Activated T-cell treated with anti-CD3 and anti-CD28 coated beads, Interleukin-2, amount 50 U/mL, for 4 hours (primary cell): Measurements from ENCODE around the gene AVL9. TPM values are rescaled to one million over a fixed set of nuclear protein-coding genes. Genes with fewer than 3 reads are reported as not detected.
"Not testable (repeated sequence)": the region's sequence is repeated elsewhere in the genome, so short reads cannot be mapped to it uniquely, and the experiment has no call there.

Experiments
- ATAC-seq, 2 donors: fragments of 200-7000 bp; cut with Tn5 transposase; one replicate each; pipeline ENCODE4 v1.10.0; 2021
- DNase-seq: peaks from one replicate; pipeline ENCODE4 v3.0.0-alpha.2; 2020
- H3K27me3 Mint-ChIP-seq: one replicate; pipeline ENCODE4 v1.8.0; 2021; ENCODE audit warnings: low read depth, mixed read lengths
- H3K36me3 Mint-ChIP-seq: one replicate; pipeline ENCODE4 v1.8.0; 2022; ENCODE audit warnings: mixed read lengths; ENCODE audit not compliant: insufficient read depth
- H3K4me1 Mint-ChIP-seq: one replicate; pipeline ENCODE4 v1.8.0; 2021; ENCODE audit warnings: low read depth, mixed read lengths
- H3K4me3 Mint-ChIP-seq: one replicate; pipeline ENCODE4 v1.8.0; 2021; ENCODE audit warnings: mild to moderate bottlenecking, moderate library complexity, mixed read lengths
- H3K9me3 Mint-ChIP-seq: one replicate; pipeline ENCODE4 v1.8.0; 2021; ENCODE audit warnings: mixed read lengths
- total RNA-seq, 3 donors: library from RNA; stranded (reverse); gene quantifications; one replicate each; pipeline ENCODE4 v1.2.1, GENCODE V29; 2021

The AVL9 gene
- total RNA-seq, 3 donors from 2014 or later: 51.0 to 59.3 (median 52.7) TPM

- peaks cover 33% of the 10 kb centered on the region for H3K36me3 Mint-ChIP-seq
- DNase-seq (no peak), ATAC-seq (no peak)
- H3K27me3 Mint-ChIP-seq: no peaks in the 10 kb centered on the region
- no peaks in the 10 kb centered on the region for H3K9me3 Mint-ChIP-seq
- no peak overlapping the region for H3K4me3 Mint-ChIP-seq
- no peaks in the 10 kb centered on the region for H3K4me1 Mint-ChIP-seq
Observed at GRCh38 chr7:32577421-32577820, 82.1 kb downstream of the AVL9 start.

GRCh38 chr7:32579776-32580175, 84.5 kb downstream of the AVL9 start:
- DNase-seq: no peak
- Mint-ChIP-seq H3K36me3 (peaks cover 28% of the 10 kb centered on the region), H3K4me1 (no peaks in the 10 kb centered on the region), H3K9me3 (no peaks in the 10 kb centered on the region), H3K4me3 (no peak overlapping the region), H3K27me3 (no peaks in the 10 kb centered on the region)
- ATAC-seq: no peak

- Mint-ChIP-seq H3K4me1 (no peaks in the 10 kb centered on the region), H3K9me3 (no peaks in the 10 kb centered on the region), H3K4me3 (no peak overlapping the region), H3K36me3 (peaks cover 35% of the 10 kb centered on the region), H3K27me3 (no peaks in the 10 kb centered on the region)
- DNase-seq (no peak), ATAC-seq (no peak)
Observed at GRCh38 chr7:32580646-32581045, 85.4 kb downstream of the AVL9 start.

- Mint-ChIP-seq H3K4me3 (no peak overlapping the region), H3K36me3 (peaks cover 35% of the 10 kb centered on the region), H3K4me1 (no peaks in the 10 kb centered on the region), H3K27me3 (no peaks in the 10 kb centered on the region), H3K9me3 (no peaks in the 10 kb centered on the region)
- DNase-seq: no peak
- no peak for ATAC-seq
Observed at GRCh38 chr7:32582036-32582435, 86.7 kb downstream of the AVL9 start.

- no peak overlapping the region for H3K4me3 Mint-ChIP-seq
- no peaks in the 10 kb centered on the region for H3K27me3 Mint-ChIP-seq
- H3K36me3 Mint-ChIP-seq: peaks cover 32% of the 10 kb centered on the region
- peaks cover 4% of the 10 kb centered on the region for H3K4me1 Mint-ChIP-seq
- H3K9me3 Mint-ChIP-seq: no peaks in the 10 kb centered on the region
- no peak for DNase-seq
- no peak for ATAC-seq
Observed at GRCh38 chr7:32583791-32584190, 88.5 kb downstream of the AVL9 start.

GRCh38 chr7:32586291-32587221, 91.3 kb downstream of the AVL9 start:
- H3K4me1 Mint-ChIP-seq: peaks cover 6% of the 10 kb centered on the region
- no peaks in the 10 kb centered on the region for H3K27me3 Mint-ChIP-seq
- no peak for ATAC-seq
- no peak for DNase-seq
- H3K4me3 Mint-ChIP-seq: no peak overlapping the region
- H3K36me3 Mint-ChIP-seq: peaks cover 27% of the 10 kb centered on the region
- no peaks in the 10 kb centered on the region for H3K9me3 Mint-ChIP-seq

- DNase-seq (no peak), ATAC-seq (no peak)
- Mint-ChIP-seq H3K9me3 (no peaks in the 10 kb centered on the region), H3K36me3 (peaks cover 25% of the 10 kb centered on the region), H3K27me3 (no peaks in the 10 kb centered on the region), H3K4me3 (no peak overlapping the region), H3K4me1 (peaks cover 6% of the 10 kb centered on the region)
Observed at GRCh38 chr7:32587411-32587948, 92.2 kb downstream of the AVL9 start.

GRCh38 chr7:32588657-32589056, 93.4 kb downstream of the AVL9 start:
- Mint-ChIP-seq H3K36me3 (peaks cover 21% of the 10 kb centered on the region), H3K27me3 (peaks cover 3% of the 10 kb centered on the region), H3K9me3 (no peaks in the 10 kb centered on the region), H3K4me1 (peaks cover 6% of the 10 kb centered on the region), H3K4me3 (no peak overlapping the region)
- ATAC-seq: no peak
- no peak for DNase-seq

GRCh38 chr7:32591938-32592337, 96.6 kb downstream of the AVL9 start:
- Mint-ChIP-seq H3K4me3 (no peak overlapping the region), H3K27me3 (peaks cover 5% of the 10 kb centered on the region), H3K4me1 (peaks cover 6% of the 10 kb centered on the region), H3K9me3 (no peaks in the 10 kb centered on the region), H3K36me3 (peaks cover 6% of the 10 kb centered on the region)
- ATAC-seq: no peak
- DNase-seq: no peak

GRCh38 chr7:32592701-32593100, 97.4 kb downstream of the AVL9 start:
- Mint-ChIP-seq H3K9me3 (peaks cover 2% of the 10 kb centered on the region), H3K27me3 (peaks cover 7% of the 10 kb centered on the region), H3K4me3 (no peak overlapping the region), H3K36me3 (peaks cover 4% of the 10 kb centered on the region), H3K4me1 (peaks cover 6% of the 10 kb centered on the region)
- ATAC-seq (no peak), DNase-seq (no peak)

- ATAC-seq: no peak
- H3K36me3 Mint-ChIP-seq: no peaks in the 10 kb centered on the region
- DNase-seq: no peak
- no peaks in the 10 kb centered on the region for H3K4me1 Mint-ChIP-seq
- peaks cover 13% of the 10 kb centered on the region for H3K9me3 Mint-ChIP-seq
- H3K4me3 Mint-ChIP-seq: no peak overlapping the region
- H3K27me3 Mint-ChIP-seq: peaks cover 11% of the 10 kb centered on the region
Observed at GRCh38 chr7:32594965-32595490, 99.7 kb downstream of the AVL9 start.

- DNase-seq, H3K4me1 Mint-ChIP-seq, H3K27me3 Mint-ChIP-seq, H3K36me3 Mint-ChIP-seq, ATAC-seq, H3K4me3 Mint-ChIP-seq: not testable (repeated sequence)
- H3K9me3 Mint-ChIP-seq: peaks cover 29% of the 10 kb centered on the region
Observed at GRCh38 chr7:32601196-32601595, 105.9 kb downstream of the AVL9 start.

GRCh38 chr7:32602470-32602869, 107.2 kb downstream of the AVL9 start:
- DNase-seq: no peak
- no peak for ATAC-seq
- Mint-ChIP-seq H3K4me1 (no peaks in the 10 kb centered on the region), H3K9me3 (peaks cover 29% of the 10 kb centered on the region), H3K4me3 (no peak overlapping the region), H3K27me3 (peaks cover 8% of the 10 kb centered on the region), H3K36me3 (no peaks in the 10 kb centered on the region)

- ATAC-seq, DNase-seq, H3K4me3 Mint-ChIP-seq, H3K4me1 Mint-ChIP-seq, H3K27me3 Mint-ChIP-seq, H3K36me3 Mint-ChIP-seq: not testable (repeated sequence)
- H3K9me3 Mint-ChIP-seq: peaks cover 19% of the 10 kb centered on the region
Observed at GRCh38 chr7:32603492-32603891, 108.2 kb downstream of the AVL9 start.

GRCh38 chr7:32604047-32604446, 108.8 kb downstream of the AVL9 start:
- not testable (repeated sequence) for H3K4me1 Mint-ChIP-seq, DNase-seq, H3K4me3 Mint-ChIP-seq, H3K27me3 Mint-ChIP-seq, ATAC-seq, H3K36me3 Mint-ChIP-seq
- peaks cover 16% of the 10 kb centered on the region for H3K9me3 Mint-ChIP-seq
